ENCODE results near the gene ZBTB7C. TPM values are rescaled to one million over a fixed set of nuclear protein-coding genes. Genes with fewer than 3 reads are reported as not detected.

The ZBTB7C gene
- total RNA-seq, 1 experiment from 2014 or later = 0.33 TPM

DNA sequence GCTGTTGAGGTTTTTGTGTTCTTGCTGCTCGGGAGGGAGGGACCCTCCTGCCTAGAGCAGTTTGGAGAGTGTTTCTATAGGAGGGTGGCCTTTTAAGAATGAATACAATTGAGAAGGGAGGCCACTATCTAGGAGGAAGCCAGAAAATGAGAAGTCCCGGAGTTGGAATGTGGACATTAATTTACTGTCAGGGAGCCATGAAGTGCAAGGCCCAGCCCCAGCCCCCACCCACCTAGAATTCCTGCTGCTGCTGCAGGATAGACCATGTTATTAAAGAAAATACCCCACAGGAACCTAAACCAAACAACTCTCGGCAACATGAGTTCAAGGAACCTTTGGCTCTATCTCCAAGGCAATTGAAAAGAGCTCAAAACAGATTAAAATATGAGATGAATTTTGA, 46.0 kb downstream of the ZBTB7C start:
- no peak overlapping the region for H2BK12ac ChIP-seq (ENCODE audit: insufficient read length, low read depth, low read length)
- Mint-ChIP-seq H3K4me1 (peaks cover 14 to 18% of the 10 kb centered on the region in 2 experiments), H3K27ac (no peak overlapping the region), H3K36me3 (ENCODE audit: insufficient read depth in 1 of 3, low read depth in 3 of 3) (peaks cover 1 to 14% (median 5%) of the 10 kb centered on the region in 3 experiments; a peak in 5 of 7 replicates), H3K9me3 (peaks cover 8 to 9% of the 10 kb centered on the region in 2 experiments), H3K27me3 (ENCODE audit: low read depth) (peaks cover 2% of the 10 kb centered on the region; the same call in 1 of the 2 replicates), H3K4me3 (no peak overlapping the region)
- H3K56ac ChIP-seq (ENCODE audit: insufficient read length, low read depth, low read length) = no peak overlapping the region
- H3K27ac ChIP-seq (ENCODE audit: insufficient read length, low read depth, low read length) = no peak overlapping the region
- no peak for DNase-seq
- no peak overlapping the region for H4K8ac ChIP-seq (replicated peaks; ENCODE audit: insufficient read length, low read depth, low read length)
- H2AK5ac ChIP-seq (ENCODE audit: insufficient read length, low read length) = no peak overlapping the region
- no peak overlapping the region for H2BK20ac ChIP-seq (ENCODE audit: low read depth, low read length, poor library complexity, severe bottlenecking)
- no peak overlapping the region for H3K14ac ChIP-seq (ENCODE audit: insufficient read depth, low read length)
- H3K23ac ChIP-seq (ENCODE audit: insufficient read length, low read depth, low read length) = no peak overlapping the region
- H3T11ph ChIP-seq (ENCODE audit: low read length) = no peak overlapping the region
- H4K91ac ChIP-seq (ENCODE audit: insufficient read length, low read depth, low read length) = no peak overlapping the region
- no peak overlapping the region for H2AFZ ChIP-seq (ENCODE audit: low read length)
- no peaks in the 10 kb centered on the region for H3K79me1 ChIP-seq (ENCODE audit: insufficient read depth, low read depth, low read length, poor library complexity, severe bottlenecking)
- no peak overlapping the region for H2BK5ac ChIP-seq (ENCODE audit: insufficient read length, low read length)
- H4K20me1 ChIP-seq (ENCODE audit: control insufficient read depth, insufficient read depth, insufficient read length) = no peaks in the 10 kb centered on the region
- H2BK15ac ChIP-seq (ENCODE audit: low read depth, low read length) = no peak overlapping the region
- H3K23me2 ChIP-seq (ENCODE audit: insufficient read length, low read depth, low read length, poor library complexity, severe bottlenecking) = no peaks in the 10 kb centered on the region
- H3K4me1 ChIP-seq (ENCODE audit: insufficient read depth, low read length) = peaks cover 5% of the 10 kb centered on the region; the same call in 1 of the 2 replicates
- no peak overlapping the region for H3K9ac ChIP-seq (ENCODE audit: extremely low read depth, insufficient read length, low read length)
- no CpG with 5 or more reads among the region's 3 CpGs for WGBS (ENCODE audit: extremely low coverage, insufficient read length, low lambda C conversion rate)
- H3K4ac ChIP-seq (ENCODE audit: low read depth, low read length) = no peak overlapping the region
- no peaks in the 10 kb centered on the region for H3K27me3 ChIP-seq (ENCODE audit: insufficient read depth, low read length)
- no peak overlapping the region for H3K4me2 ChIP-seq (ENCODE audit: insufficient read depth, insufficient read length, low read length)
- no peaks in the 10 kb centered on the region for H3K9me3 ChIP-seq (ENCODE audit: control insufficient read depth, low read depth, low read length)
- H2BK120ac ChIP-seq (ENCODE audit: low read depth, low read length, poor library complexity, severe bottlenecking) = no peak overlapping the region
- no peak overlapping the region for H3K18ac ChIP-seq (ENCODE audit: insufficient read length, low read depth, low read length)
- H3K79me2 ChIP-seq (ENCODE audit: insufficient read depth, low read length) = no peaks in the 10 kb centered on the region
- H4K5ac ChIP-seq (ENCODE audit: insufficient read length, low read depth, low read length) = no peak overlapping the region
- TF ChIP-seq CTCF (conservative IDR thresholded peaks at IDR 0.05) = no peak

All from H9 (cell line).